Activated B cell treated with CpG ODN at 0.5 μM for 24 hours (primary cell): ENCODE measurements around the gene DTNBP1. TPM values are rescaled to one million over a fixed set of nuclear protein-coding genes. Genes with fewer than 3 reads are reported as not detected.

Experiments
- ATAC-seq: fragments of 200-7000 bp; cut with Tn5 transposase; one replicate; pipeline ENCODE4 v1.10.0; 2021; ENCODE audit warnings: low read depth, mild to moderate bottlenecking, moderate library complexity
- CTCF ChIA-PET: fragments of 350-600 bp; sonication (Branson Sonifier 250); formaldehyde crosslinking; loops from one replicate; lab custom pipeline; 2021; ENCODE audit warnings: antibody characterized with exemption; lab: Charles Lee
- POLR2A ChIA-PET: fragments of 350-600 bp; sonication (Branson Sonifier 250); formaldehyde crosslinking; loops from one replicate; lab custom pipeline; 2021; ENCODE audit warnings: antibody characterized with exemption; lab: Charles Lee
- DNase-seq: peaks from one replicate; pipeline ENCODE4 v3.0.0; 2022
- H3K27ac Mint-ChIP-seq: one replicate; pipeline ENCODE4 v1.8.0; 2020; ENCODE audit warnings: mixed read lengths
- H3K27me3 Mint-ChIP-seq: one replicate; pipeline ENCODE4 v1.8.0; 2021; ENCODE audit warnings: mixed read lengths
- H3K36me3 Mint-ChIP-seq: one replicate; pipeline ENCODE4 v1.8.0; 2021; ENCODE audit warnings: low read depth, mixed read lengths
- H3K4me1 Mint-ChIP-seq: one replicate; pipeline ENCODE4 v1.8.0; 2021; ENCODE audit warnings: mixed read lengths
- H3K4me3 Mint-ChIP-seq: one replicate; pipeline ENCODE4 v1.8.0; 2020; ENCODE audit warnings: mild to moderate bottlenecking, mixed read lengths
- H3K9me3 Mint-ChIP-seq: one replicate; pipeline ENCODE4 v1.8.0; 2020; ENCODE audit warnings: mixed read lengths
- CTCF ChIP-seq: fragments of 200-600 bp; IDR thresholded peaks from one replicate; pipeline ENCODE4 v1.8.0; 2022; ENCODE audit warnings: antibody characterized with exemption, mild to moderate bottlenecking
- intact Hi-C: fragments of 100-400 bp; cut with micrococcal nuclease; formaldehyde crosslinking; loops from one replicate; pipeline ENCODE4 v1.15.1; 2024
- total RNA-seq: library from RNA; stranded (reverse); gene quantifications from 2 replicates; pipeline ENCODE4 v1.2.3, GENCODE V29; 2022

Gene DTNBP1
- total RNA-seq, 1 donor from 2014 or later: 50.3 TPM

DNA sequence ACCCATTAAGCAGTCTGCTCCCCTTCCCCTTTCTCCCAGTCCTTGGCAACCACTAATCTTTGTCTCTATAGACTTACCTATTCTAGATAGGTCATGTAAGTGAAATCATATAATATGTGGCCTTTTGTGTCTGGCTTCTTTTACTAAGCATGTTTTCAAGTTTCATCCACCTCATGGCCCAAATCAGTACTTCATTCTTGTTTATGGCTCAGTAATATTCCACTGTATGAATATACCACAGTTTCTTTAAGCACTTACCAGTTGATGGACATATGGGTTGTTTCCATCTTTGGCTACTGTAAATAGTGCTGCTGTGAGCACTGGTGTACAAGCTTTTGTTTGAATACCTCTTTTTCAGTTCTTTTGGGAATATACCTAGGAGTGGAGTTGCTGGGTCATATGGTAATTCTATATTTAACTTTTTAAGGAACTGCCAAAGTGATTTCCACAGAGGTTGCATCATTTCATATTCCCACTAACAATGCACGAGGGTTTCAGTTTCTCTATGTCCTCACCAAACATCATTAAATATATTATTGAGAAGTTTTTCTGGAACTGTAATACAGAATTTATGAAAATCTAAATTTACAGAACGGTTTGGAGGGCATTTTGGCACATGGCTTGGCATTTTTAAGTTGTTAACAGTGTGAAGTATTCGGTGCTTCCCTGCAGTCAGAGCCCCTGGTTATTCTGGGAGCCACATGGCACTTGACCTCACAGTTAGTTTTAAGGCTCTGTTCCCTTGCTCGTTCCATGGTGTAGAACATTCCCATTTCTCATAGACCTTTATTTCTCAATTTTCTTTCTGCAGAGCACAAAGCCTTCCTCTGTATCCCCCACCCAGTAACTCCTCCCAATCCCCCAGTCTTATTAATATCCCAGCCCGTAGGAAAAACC lies 27.0 kb upstream of the DTNBP1 start:
- no peak overlapping the region for H3K27ac Mint-ChIP-seq
- intact Hi-C loops: loop anchor here (2.0 kb wide), 1 partner anchor 1397 kb away; no protein-coding TSS in a partner anchor
- H3K9me3 Mint-ChIP-seq: no peaks in the 10 kb centered on the region
- ChIA-PET CTCF (interaction anchor here (0.8 kb wide), 1 partner anchor 214 kb away, joined by 3 read pairs; no protein-coding TSS in a partner anchor), POLR2A (no interaction called here)
- DNase-seq: no peak
- TF ChIP-seq CTCF: no peak
- ATAC-seq: no peak
- H3K4me3 Mint-ChIP-seq: no peak overlapping the region
- no peaks in the 10 kb centered on the region for H3K36me3 Mint-ChIP-seq
- H3K4me1 Mint-ChIP-seq: peaks cover 9% of the 10 kb centered on the region
- peaks cover 2% of the 10 kb centered on the region for H3K27me3 Mint-ChIP-seq

DNA sequence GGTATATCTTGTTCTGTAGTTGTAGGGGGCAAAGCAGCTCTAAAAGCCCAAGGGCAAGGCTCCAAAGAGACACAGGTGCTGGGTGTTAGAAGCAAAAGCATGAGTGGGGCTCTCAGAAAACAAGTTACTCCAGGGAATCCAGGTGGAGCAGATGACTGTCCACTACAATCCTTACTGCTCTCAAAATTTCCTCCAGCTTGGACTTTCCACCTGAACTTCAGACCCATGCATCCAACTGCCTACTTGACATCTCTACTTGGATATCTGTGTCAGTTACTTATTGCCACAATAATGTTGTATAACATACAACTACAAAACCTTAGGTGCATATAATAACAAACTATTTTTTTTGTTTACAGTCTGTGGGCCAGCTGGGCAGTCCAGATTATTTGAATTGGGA lies 22.8 kb upstream of the DTNBP1 start:
- DNase-seq: no peak
- Mint-ChIP-seq H3K27ac (no peak overlapping the region), H3K27me3 (no peaks in the 10 kb centered on the region), H3K36me3 (no peaks in the 10 kb centered on the region), H3K4me1 (peaks cover 2% of the 10 kb centered on the region), H3K9me3 (peaks cover 2% of the 10 kb centered on the region), H3K4me3 (no peak overlapping the region)
- no peak for ATAC-seq
- POLR2A ChIA-PET: interaction anchor here (1.1 kb wide), 1 partner anchor 23 kb away, joined by 10 read pairs; the partner anchor contains the start of gene DTNBP1
- intact Hi-C loops: no loop called here
- TF ChIP-seq CTCF: no peak
- CTCF ChIA-PET: no interaction called here

DNA sequence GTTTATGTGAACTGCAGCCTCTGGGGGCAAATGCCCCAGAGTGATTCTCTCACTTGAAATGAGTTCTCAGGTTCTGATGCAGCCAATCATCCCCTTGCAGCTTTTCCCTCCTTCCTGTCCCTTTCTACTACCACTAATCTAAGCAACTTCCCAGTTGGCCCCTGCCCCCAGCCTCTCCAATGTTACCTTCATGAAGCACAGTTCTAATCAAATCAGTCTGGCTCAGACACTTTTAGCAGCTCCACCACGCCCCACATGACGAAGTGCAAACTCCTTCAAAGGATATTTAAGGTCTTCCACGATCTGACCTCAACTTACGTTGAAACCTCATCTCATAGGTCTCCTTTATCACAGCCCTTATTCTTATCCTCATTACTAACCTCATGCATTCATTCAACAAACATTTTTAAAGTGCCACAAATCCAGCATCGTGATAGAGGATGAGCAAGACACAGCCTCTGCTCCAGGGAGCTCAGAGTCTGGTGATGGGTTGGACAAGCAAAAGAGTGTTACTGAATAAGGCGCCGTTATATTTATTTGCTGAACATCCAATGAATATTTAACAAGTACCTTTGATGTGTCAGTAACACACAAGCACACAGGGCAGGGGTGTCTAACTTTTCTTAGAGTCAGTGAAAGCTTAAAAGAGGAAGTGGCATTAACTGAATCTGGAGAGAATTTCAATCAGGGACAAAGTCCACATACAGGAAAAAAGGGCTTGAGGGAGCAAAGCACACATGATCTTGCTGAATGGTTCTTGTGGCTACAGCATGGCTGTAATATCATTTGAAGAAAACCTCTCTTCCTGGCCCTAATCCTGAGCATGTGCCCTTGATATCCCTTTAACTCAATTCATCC lies 20.4 kb upstream of the DTNBP1 start:
- Mint-ChIP-seq H3K27me3 (no peaks in the 10 kb centered on the region), H3K27ac (no peak overlapping the region), H3K4me3 (no peak overlapping the region), H3K9me3 (peaks cover 2% of the 10 kb centered on the region), H3K4me1 (peaks cover 2% of the 10 kb centered on the region), H3K36me3 (no peaks in the 10 kb centered on the region)
- ChIA-PET CTCF (interaction anchor here (1.5 kb wide), 1 partner anchor 524 kb away, joined by 4 read pairs; no protein-coding TSS in a partner anchor), POLR2A (no interaction called here)
- ATAC-seq: no peak
- intact Hi-C loops: no loop called here
- no peak for TF ChIP-seq CTCF
- DNase-seq: no peak

- peaks cover 2% of the 10 kb centered on the region for H3K4me1 Mint-ChIP-seq
- H3K9me3 Mint-ChIP-seq: peaks cover 2% of the 10 kb centered on the region
- no peak overlapping the region for H3K27ac Mint-ChIP-seq
- no peak for TF ChIP-seq CTCF
- no peaks in the 10 kb centered on the region for H3K27me3 Mint-ChIP-seq
- intact Hi-C loops: no loop called here
- ATAC-seq: no peak
- no peaks in the 10 kb centered on the region for H3K36me3 Mint-ChIP-seq
- H3K4me3 Mint-ChIP-seq: no peak overlapping the region
- CTCF ChIA-PET: interaction anchor here (1.5 kb wide), 1 partner anchor 525 kb away, joined by 4 read pairs; no protein-coding TSS in a partner anchor
- DNase-seq: no peak
- POLR2A ChIA-PET: no interaction called here
Measured at GRCh38 chr6:15681946-15682345, 19.1 kb upstream of the DTNBP1 start.

DNA sequence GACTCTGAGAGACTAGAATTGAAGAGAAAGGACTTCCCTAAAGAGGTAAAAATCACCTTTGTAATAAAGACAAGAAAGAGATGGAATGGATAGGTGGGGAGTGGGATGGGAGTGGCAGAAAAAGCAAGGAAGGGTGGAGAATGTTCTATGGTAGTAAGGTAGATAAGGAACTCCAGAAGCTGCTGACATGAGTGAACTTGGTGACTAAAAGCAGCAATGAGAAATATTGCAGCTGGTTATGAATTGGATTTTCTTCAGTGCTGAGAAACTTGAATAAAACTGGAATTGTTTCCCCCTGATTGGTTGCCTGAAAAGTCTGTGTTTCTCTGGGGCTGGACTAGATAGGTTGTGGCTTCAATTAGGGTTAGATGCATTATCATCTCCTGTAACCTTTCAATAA lies 15.7 kb upstream of the DTNBP1 start:
- no peak overlapping the region for H3K4me3 Mint-ChIP-seq
- ATAC-seq (no peak), DNase-seq (no peak)
- H3K36me3 Mint-ChIP-seq: no peaks in the 10 kb centered on the region
- peaks cover 2% of the 10 kb centered on the region for H3K9me3 Mint-ChIP-seq
- POLR2A ChIA-PET: no interaction called here
- peaks cover under 1% of the 10 kb centered on the region for H3K4me1 Mint-ChIP-seq
- TF ChIP-seq CTCF: no peak
- CTCF ChIA-PET: no interaction called here
- H3K27ac Mint-ChIP-seq: no peak overlapping the region
- no peaks in the 10 kb centered on the region for H3K27me3 Mint-ChIP-seq
- intact Hi-C loops: no loop called here
